IPS-NIHi11 (cell line): Measurements from ENCODE around the gene TGM4.

Experiments used
- DNase-seq: peaks from one replicate; pipeline ENCODE4 v3.0.0; 2012; ENCODE audit warnings: mixed read lengths, low spot score

TGM4 gene

GRCh38 chr3:44954962-44955361 is 80.6 kb downstream of the TGM4 start:
- no peak for DNase-seq

GRCh38 chr3:44955917-44956316 is 81.5 kb downstream of the TGM4 start:
- no peak for DNase-seq

GRCh38 chr3:44957986-44958385 is 83.6 kb downstream of the TGM4 start:
- DNase-seq, result no peak

DNA sequence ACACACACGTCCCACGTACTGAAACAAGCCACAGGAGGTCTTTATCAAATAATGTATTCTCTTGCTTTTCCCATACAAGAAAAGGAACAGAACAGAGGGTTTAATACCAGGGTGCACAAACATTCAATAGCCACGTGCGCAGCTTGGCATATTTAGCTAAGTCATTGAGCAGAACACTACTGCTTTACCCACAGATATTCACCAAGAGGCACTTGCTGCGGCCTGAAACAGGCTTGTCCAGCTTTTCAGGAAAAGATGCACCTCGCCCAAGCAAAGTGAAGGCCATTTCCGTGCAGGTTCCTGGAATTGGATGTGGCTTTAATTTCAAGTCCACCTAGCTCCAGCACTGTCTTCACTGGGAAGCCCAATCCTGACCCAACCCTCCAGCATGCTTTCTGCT is 84.0 kb downstream of the TGM4 start:
- DNase-seq, result no peak

DNA sequence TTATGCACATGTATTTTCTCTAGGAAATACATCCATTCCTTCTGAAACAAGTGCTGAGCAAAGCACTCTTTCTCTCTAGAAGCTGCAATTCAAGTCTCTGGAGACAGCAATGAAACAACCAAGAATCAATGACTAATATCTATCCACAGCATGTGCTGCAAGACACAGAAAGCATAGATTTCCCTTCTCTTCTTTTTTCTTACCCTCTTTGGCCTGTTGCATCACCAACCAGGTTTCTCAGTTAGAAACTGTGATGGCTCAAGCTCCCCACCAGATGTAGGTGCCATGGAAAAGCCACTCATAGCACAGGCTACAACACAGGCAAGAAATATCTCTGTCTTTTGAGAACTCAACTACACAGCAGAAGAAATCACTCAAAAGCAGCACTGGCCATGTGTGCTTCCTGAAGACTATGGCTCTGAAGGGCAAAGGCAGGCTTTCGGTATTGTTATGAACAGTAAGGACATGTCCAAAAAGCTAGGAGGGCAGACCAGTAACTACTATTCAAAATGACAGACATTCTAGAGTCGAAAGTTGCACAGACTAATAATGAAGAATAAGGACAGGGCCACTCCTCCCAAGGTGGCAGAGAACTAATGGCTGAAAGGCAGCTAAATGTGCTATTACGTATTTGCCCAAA is 86.1 kb downstream of the TGM4 start:
- no peak for DNase-seq

- DNase-seq, result no peak
These were observed 87.5 kb downstream of the TGM4 start for GRCh38 chr3:44961888-44962287.

DNA sequence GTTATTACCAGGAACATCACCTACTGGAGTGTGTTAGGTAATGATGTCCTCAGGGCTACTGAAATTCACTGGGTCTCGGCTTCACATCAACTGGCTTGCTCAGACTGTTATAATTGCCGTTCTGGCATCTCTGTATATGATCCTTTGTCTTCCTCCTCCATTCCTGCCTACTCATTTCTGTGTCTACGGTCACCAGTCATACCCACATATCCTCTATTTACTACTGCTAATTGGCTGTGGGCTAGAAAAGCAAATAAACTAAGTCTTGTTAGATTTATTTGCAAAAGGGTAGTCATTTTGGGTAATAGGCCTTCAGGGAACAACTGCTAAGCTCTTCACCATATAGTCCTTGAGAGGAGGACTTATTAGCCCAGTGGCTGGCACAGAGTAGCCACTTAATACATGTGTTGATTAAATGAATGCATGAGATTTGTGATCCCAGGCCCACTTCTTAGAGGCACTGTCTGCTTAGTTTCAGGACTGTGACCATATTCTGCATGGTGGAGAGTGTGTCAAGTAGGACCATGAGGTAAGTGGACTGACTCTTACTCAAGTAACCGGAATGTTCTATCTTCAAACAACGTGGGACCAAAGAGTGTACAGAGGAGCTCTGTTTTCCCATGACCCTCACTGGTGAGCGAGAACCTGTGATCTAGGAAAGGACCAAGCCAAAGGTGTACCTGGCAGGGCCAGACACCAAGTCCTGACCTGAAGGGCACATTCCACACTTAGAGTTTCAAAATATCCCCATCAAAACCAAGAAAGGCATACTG is 88.4 kb downstream of the TGM4 start:
- no peak for DNase-seq

DNA sequence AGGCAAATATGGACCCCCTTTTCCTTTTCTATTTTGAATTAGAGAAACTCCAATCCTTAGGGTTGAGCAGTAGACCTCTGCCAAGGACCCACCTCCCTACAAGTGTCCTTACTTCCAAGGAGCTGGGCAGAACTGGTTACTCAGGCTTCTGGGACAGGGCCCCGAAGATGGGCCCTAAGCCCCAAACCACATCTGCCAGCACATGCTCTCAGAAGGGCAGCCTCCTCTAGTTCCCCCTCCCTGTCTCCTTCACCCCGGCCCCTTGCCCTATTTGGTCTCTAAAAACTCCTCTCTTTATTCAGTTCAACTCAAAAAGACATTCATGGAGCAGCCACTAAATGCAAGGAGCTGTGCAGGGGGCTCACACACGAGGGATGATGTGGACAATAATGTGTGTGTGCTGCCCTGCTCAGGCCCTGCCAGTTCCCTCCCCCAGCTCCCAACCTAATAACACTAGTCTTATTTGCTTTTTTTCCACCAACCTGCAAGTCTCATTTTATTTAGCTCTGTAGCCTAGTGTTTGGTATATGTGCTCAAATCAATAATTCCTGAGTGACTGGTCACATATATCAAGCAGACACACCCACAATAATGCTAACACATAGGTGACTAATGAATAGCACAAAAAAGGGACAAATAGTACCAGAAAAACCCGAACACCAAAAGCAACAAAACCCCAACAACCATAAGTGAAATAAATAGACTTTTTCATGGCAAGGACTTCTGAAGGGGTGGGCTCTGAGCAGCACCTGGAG is 89.3 kb downstream of the TGM4 start:
- DNase-seq, result no peak
